Thoracic aorta (tissue), 2 donors: ENCODE measurements around the gene EYA4. TPM values are rescaled to one million over a fixed set of nuclear protein-coding genes. Genes with fewer than 3 reads are reported as not detected.

Source experiments
- ATAC-seq: fragments of 150-250 bp; one replicate; pipeline ENCODE4 v1.8.0; 2017; ENCODE audit warnings: low read depth; ENCODE audit not compliant: insufficient number of reproducible peaks, low FRiP score
- DNase-seq: peaks from one replicate; pipeline ENCODE4 v3.0.0-alpha.2; 2020; ENCODE audit warnings: low spot score
- H3K27ac ChIP-seq, 2 donors: fragments of 200-600 bp; sonication (generic); 1 replicate in 1 of 2; 2 replicates in 1 of 2; pipeline ENCODE4 v1.5.1; 2016; ENCODE audit warnings: mild to moderate bottlenecking in 2 of 2, moderate library complexity in 2 of 2
- H3K27me3 ChIP-seq: fragments of 200-600 bp; sonication (generic); replicated peaks from 2 replicates; pipeline ENCODE4 v1.6.0; 2016; ENCODE audit warnings: mild to moderate bottlenecking; ENCODE audit not compliant: insufficient read depth
- H3K36me3 ChIP-seq: fragments of 200-600 bp; sonication (generic); one replicate; pipeline ENCODE4 v1.5.1; 2016
- H3K4me1 ChIP-seq, 2 donors: fragments of 200-600 bp; sonication (generic); 1 replicate in 1 of 2; 2 replicates in 1 of 2; pipeline versions ENCODE4 v1.5.1 to v1.6.0; 2016; ENCODE audit warnings: low read depth in 2 of 2, mild to moderate bottlenecking in 1 of 2; ENCODE audit not compliant: control insufficient read depth in 1 of 2
- H3K4me3 ChIP-seq: fragments of 200-600 bp; sonication (generic); 2 replicates; pipeline ENCODE4 v1.5.1; 2016; ENCODE audit warnings: mild to moderate bottlenecking
- H3K9me3 ChIP-seq: fragments of 200-600 bp; sonication (generic); 2 replicates; pipeline ENCODE4 v1.5.1; 2016
- total RNA-seq, 2 donors: library from RNA; depleted of rRNA; stranded (reverse); fragments of >200 nt; gene quantifications; one replicate each; pipeline versions ENCODE4 v1.1.0 to v1.2.3, GENCODE V29; 2016
- TF ChIP-seq, protein P1 (sequence below): fragments of 200-600 bp; sonication (generic); IDR thresholded peaks from one replicate; pipeline ENCODE4 v1.5.1; 2019; ENCODE audit warnings: antibody characterized with exemption

Gene EYA4
- total RNA-seq, 2 donors from 2014 or later = 1.3 to 3.0 TPM

- H3K4me1 ChIP-seq = peaks cover 5 to 27% of the 10 kb centered on the region in 2 donors
- DNase-seq (no peak), ATAC-seq (no peak)
- no peak overlapping the region for H3K27ac ChIP-seq
- H3K9me3 ChIP-seq = no peaks in the 10 kb centered on the region
- H3K27me3 ChIP-seq = peaks cover 9% of the 10 kb centered on the region
- TF ChIP-seq, protein P1, sequence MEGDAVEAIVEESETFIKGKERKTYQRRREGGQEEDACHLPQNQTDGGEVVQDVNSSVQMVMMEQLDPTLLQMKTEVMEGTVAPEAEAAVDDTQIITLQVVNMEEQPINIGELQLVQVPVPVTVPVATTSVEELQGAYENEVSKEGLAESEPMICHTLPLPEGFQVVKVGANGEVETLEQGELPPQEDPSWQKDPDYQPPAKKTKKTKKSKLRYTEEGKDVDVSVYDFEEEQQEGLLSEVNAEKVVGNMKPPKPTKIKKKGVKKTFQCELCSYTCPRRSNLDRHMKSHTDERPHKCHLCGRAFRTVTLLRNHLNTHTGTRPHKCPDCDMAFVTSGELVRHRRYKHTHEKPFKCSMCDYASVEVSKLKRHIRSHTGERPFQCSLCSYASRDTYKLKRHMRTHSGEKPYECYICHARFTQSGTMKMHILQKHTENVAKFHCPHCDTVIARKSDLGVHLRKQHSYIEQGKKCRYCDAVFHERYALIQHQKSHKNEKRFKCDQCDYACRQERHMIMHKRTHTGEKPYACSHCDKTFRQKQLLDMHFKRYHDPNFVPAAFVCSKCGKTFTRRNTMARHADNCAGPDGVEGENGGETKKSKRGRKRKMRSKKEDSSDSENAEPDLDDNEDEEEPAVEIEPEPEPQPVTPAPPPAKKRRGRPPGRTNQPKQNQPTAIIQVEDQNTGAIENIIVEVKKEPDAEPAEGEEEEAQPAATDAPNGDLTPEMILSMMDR = no peak
- peak overlapping the region; percentile 70 for H3K4me3 ChIP-seq
- no peaks in the 10 kb centered on the region for H3K36me3 ChIP-seq
Measured at GRCh38 chr6:133242637-133243585, 1.8 kb downstream of the EYA4 start.

DNA sequence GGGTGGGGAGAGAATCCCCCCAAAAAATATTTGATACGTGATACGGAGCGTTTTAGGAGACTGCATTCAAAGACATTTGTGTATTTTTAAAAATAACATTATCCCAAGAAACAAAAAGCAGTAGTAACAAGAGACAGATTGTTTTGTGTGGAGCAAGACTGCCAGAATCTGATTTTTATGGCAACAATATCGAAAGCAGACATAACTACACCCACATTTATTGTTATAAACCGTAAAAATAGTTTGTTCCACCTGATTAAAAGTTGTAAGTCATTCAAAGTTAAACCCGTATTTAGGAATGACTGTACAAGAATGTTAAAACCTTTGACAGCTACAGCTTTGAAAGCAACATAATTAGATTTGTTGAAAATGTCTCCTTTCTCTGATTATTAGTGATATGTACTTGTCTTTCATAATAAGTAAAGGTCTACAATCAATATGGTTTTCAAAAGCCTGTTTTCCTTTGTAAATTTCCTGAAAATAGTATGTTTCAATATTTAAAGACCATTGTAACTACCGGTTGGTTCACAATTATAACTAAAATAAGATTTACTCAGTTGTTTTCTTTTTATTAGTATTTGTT, 2.7 kb downstream of the EYA4 start:
- ATAC-seq = no peak
- Histone ChIP-seq H3K4me1 (peaks cover 5 to 27% of the 10 kb centered on the region in 2 donors), H3K27ac (no peak overlapping the region), H3K9me3 (no peaks in the 10 kb centered on the region), H3K27me3 (peaks cover 9% of the 10 kb centered on the region), H3K36me3 (no peaks in the 10 kb centered on the region), H3K4me3 (no peak overlapping the region)
- TF ChIP-seq, protein P1 = no peak
- no peak for DNase-seq

- peaks cover 5 to 27% of the 10 kb centered on the region in 2 donors for H3K4me1 ChIP-seq
- H3K9me3 ChIP-seq = no peaks in the 10 kb centered on the region
- TF ChIP-seq, protein P1 = no peak
- H3K27ac ChIP-seq = no peak overlapping the region
- ATAC-seq = no peak
- H3K36me3 ChIP-seq = no peaks in the 10 kb centered on the region
- H3K4me3 ChIP-seq = no peak overlapping the region
- H3K27me3 ChIP-seq = peaks cover 9% of the 10 kb centered on the region
- DNase-seq = no peak
Measured at GRCh38 chr6:133244519-133244918, 3.4 kb downstream of the EYA4 start.

DNA sequence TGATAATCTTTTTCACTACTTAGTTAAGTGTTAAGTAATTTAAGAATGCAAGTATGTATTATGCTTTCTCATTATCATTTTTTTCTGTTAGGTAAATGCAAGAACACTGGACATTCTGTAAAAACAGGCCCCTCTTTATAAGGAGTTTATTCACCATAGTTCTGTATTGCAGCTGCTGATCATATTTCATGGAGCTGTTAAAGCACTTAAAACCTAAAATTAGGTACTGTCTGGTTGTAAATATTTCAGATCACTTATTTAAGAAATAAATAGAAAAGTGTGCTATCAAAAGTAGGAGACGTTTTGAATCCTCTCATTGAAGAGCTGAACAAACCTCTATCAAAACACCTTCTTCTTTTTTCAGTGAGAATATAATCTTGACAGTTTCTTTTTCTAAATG, 3.9 kb downstream of the EYA4 start:
- TF ChIP-seq, protein P1 = no peak
- Histone ChIP-seq H3K27ac (no peak overlapping the region), H3K36me3 (no peaks in the 10 kb centered on the region), H3K27me3 (peaks cover 9% of the 10 kb centered on the region), H3K9me3 (no peaks in the 10 kb centered on the region), H3K4me3 (no peak overlapping the region), H3K4me1 (peaks cover 5 to 27% of the 10 kb centered on the region in 2 donors)
- DNase-seq (no peak), ATAC-seq (no peak)

- no peak overlapping the region for H3K4me3 ChIP-seq
- H3K27ac ChIP-seq = no peak overlapping the region
- no peak for DNase-seq
- H3K4me1 ChIP-seq = peaks cover 5 to 27% of the 10 kb centered on the region in 2 donors
- H3K27me3 ChIP-seq = peaks cover 9% of the 10 kb centered on the region
- no peaks in the 10 kb centered on the region for H3K36me3 ChIP-seq
- TF ChIP-seq, protein P1 = no peak
- no peaks in the 10 kb centered on the region for H3K9me3 ChIP-seq
- no peak for ATAC-seq
Measured at GRCh38 chr6:133245422-133245903, 4.3 kb downstream of the EYA4 start.
